ENCODE data around the gene DTWD2.

Gene DTWD2, protein sequence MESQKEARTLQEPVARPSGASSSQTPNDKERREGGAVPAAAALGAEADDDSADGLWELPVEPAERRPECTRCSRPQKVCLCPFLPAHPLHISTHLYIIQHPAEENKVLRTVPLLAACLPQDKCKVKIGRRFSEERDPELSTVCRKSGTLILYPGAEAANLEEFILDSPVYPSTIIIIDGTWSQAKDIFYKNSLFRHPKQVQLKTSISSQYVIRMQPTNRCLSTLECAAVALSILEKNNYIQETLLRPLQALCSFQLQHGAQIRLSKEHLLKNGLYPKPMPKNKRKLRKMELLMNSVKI

DNA sequence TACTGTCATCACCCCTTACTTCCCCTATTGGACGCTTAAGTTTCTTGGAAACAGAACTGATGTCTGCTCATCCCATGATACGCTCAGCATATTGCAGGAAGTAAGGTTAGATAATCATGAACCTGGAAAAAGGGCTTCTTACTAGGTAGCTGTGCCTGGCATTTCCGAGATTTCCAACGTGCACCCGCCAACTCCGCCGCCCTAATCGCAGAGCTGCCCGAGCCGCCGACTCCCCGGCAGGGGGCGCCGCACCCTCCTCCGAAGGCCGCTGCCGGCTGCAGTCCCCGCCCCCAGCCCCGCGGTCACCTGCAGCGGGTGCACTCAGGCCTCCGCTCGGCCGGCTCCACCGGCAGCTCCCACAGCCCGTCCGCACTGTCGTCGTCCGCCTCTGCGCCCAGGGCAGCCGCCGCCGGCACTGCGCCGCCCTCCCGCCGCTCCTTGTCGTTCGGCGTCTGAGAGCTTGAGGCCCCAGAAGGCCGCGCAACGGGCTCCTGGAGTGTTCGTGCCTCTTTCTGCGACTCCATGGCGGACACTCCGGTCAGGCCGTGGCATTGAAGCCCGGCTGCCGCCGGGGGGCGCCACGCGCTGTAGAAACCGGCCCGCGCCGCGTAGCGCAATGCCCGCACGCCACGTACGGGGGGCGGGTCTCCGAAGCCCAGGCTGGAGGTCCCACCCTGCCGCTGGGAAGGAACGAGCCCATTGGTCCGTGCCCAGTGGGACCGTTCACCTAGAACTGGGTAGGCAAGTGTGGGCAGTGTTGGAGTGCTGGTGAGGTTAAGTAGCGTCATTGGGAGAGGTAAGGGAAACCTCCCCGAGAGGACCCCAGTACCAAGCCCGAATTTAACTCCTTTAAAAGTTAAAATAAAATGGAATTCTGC, at the start of gene DTWD2:
TSS of gene DTWD2 (minus strand) at position 560 of the 878 bp plus-strand sequence. CDS start at position 524, 36 bp downstream.
- DNase-seq (ENCODE audit: low read depth, low spot score): peak; percentile 73

DNA sequence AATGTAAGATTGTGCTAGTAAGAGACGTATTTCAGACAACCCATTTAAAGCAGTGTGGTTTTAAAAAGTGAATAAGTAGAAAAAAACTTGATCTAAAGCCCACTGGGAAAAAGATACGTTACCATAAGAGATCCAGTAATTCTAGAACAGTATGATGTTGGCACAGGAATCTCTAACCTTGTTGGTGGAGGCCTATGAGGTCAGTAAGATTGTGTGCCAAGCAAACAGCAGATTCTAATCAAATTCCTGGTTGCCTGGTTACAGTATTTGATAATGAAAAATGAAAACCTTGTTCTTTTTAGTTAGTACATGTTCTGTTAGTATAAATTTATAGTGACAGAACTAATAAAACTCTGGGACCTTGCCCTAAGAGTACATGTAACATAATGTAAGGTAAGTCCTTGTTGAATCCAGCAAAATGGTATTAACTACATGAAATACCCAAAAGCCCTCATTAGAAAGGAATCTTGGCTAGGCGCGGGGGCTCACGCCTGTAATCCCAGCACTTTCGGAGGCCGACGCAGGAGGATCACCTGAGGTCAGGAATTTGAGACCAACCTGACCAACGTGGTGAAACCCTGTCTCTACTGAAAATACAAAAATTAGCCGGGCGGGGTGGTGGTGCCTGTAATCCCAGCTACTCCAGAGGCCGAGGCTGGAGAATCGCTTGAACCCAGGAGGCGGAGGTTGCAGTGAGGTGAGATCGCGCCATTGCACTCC, 49.3 kb upstream of the DTWD2 start:
- no peak for DNase-seq (ENCODE audit: low read depth, low spot score)

DNA sequence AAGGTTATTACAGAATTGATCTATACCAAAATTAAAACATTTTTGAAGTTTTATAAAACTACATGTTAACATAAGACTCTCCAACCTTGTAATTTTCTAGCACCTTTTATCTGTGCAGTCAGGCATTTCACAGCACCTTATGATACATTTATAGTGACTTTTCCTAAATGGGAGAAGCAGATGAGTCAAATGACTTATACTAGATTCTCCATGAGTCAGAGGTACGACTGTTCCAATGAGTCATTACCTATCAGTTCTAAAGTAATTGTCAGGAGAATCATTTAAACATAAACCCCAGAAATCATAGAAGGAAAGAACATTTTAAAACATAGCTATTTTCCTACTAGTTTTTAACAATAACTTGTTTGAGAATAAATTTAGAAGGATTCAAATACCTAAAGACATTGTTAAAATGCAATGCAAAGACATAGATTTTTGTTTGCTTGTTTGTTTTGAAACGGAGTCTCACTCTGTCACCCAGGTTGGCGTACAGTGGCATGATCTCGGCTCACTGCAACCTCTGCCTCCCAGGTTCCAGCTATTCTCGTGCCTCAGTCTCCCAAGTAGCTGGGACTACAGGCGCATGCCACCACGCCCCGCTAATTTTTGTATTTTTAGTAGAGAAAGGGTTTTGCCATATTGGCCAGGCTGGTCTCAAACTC, 47.9 kb upstream of the DTWD2 start:
- no peak for DNase-seq (ENCODE audit: low read depth, low spot score)

DNA sequence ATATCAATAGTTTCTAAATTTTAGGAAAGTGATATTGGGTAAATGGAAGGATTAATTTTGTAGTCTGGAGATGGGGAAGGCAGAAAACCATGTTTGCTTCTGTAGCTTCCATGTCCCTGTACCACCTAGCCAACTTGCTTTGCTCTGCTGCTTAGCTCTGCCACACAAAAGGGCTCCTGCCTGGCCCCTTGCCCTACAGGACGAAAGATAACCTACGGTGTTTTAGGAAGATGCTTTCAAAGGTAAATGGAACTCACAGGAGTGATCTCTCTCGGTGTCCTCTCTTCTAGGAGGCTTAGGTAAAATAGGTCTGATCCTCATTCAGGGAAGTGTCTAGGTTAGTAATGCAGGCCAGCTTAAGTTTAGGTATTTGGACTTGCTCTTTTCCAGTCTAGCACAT, 44.8 kb upstream of the DTWD2 start:
- no peak for DNase-seq (ENCODE audit: low read depth, low spot score)

DNA sequence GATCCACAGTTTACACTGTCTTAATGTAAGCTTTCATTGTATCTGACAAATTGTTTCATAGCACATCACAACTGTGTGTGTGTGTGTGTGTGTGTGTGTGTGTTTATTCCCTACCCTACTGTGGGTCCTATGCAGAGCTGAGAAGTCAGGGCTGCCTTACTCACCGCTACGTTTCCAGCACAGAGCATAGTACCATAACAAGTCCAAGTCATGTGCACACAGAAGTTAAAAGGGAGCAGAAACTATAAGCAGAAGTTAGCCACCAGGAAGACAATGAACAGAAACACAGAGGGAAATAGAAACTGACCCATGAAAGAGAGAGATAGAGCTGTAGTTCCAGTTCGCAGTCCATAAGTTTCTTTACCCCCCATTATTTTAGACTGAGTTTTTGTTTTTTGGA, 44.3 kb upstream of the DTWD2 start:
- DNase-seq (ENCODE audit: low read depth, low spot score): no peak

DNA sequence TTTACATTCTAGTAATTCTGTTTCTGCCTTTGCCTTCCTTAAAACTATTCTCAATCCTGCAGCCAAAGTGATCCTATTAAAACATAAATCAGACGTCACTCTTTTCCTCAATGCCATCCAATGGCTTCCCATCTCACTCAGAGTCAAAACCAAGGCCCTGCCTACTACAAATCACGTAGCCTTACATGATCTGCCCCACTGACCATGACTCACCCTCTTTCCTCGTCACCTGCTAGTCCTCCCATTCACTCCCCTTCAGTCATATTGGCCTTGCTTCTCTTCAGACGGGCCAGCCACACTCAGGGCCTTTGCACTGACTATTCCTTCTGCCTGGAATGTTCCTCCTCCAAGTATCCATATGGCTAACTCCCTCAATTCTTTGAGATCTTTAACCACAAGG, 43.6 kb upstream of the DTWD2 start:
- DNase-seq (ENCODE audit: low read depth, low spot score): no peak

DNA sequence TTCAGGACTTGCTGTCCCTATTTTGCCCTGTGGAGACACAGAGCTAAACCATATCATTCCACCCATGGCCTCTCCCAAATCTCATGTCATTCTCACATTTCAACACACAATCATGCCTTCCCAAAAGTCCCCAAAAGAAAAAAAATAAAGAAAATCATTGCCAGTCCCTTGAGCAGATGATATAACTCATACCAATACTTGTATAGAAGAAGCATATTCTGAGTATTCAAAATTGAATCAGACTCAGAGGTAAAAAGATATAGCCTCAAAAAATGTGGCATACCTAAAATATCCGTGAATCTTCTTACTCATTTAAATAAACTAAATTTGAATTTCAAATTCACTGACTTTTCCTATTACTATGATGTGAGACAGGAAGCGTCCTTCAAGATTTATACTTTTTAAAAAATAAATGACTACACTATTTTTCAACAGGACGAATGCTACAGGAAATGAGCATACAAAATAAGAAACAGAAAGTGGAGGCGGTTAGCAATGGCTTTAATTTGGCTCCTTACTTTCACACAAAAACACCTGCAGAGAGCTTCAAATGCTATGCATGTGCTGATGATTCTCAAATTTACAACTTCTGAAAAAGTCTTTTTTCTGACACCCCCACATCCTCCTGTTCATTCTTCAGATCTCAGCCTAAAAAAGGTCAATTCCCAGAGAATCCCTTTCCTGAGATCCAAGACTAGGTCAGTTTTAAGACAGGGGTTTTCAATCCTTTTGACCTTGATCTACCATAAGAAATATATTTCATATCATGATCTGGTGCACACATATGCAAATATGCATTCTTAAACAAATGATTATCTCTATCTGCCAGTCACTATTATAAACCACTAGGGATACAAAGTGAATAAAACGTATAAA, 42.9 kb upstream of the DTWD2 start:
- no peak for DNase-seq (ENCODE audit: low read depth, low spot score)

DNA sequence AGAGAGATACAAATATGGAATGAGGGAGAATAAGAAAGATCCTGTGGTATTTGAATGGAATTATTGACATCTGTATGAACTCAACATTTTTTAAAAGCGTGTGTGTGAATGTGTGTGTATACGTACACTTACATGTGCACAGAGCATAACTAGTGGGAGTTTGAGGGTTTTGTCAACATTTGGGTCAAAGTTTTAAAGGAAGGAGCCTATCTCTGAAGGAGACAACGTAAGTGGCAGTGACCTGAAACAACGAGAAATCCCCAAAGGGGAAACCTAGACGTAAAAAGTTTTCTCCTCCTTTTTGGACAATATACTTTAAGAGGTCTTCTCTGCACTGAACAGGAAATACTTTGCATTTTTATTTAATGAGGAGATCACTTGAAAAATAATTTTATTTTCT, 40.2 kb upstream of the DTWD2 start:
- DNase-seq (ENCODE audit: low read depth, low spot score): no peak

DNA sequence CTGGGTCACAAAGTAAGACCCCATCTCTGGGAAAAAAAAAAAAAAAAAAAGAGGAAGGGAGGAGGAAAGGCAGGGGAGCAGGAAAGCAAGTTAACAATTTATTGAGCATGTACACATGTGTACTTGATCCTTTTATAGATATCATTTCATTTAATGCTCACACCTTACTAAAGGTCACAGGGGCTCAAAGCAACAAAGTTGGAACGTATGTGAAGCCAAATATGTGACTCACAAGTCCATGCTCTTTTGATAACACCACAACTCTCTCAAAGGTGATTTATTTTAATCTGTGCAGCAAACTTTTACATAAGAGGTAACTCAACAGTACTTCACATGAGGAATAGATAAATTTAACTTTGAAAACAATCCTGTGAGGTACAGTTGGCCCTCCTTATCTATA, 34.4 kb upstream of the DTWD2 start:
- DNase-seq (ENCODE audit: low read depth, low spot score): no peak

DNA sequence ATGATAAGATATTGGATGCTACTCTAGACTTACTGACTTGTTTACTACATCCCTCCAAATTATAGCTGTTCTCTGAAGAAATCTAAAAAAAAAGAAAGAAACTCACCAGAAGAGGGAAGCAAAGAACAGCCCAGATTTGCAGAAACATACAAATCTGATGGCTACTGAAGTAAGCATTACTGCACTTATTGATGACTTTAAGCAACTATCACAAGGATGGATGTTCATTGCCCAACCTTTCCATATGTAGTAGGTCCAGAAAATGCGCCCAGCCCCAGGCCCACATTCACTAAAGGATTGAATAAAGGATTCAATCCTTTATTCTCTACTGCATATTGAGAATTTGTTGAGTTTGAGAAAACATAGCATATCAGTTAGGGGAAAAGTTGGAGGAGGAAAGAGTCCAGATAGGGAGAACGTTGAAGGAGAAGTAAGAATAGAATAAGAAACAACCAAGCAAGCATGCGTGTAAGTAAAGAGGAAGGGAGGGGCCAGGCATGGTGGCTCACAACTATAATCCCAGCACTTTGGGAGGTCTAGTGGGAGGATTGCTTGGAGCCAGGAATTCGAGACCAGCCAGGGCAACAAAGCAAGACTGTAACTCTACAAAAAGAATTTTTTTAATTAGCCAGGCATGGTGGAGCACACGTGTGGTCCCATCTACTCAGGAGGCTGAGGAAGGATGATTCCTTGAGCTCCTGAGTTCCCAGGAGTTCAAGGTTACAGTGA, 33.8 kb upstream of the DTWD2 start:
- no peak for DNase-seq (ENCODE audit: low read depth, low spot score)

DNA sequence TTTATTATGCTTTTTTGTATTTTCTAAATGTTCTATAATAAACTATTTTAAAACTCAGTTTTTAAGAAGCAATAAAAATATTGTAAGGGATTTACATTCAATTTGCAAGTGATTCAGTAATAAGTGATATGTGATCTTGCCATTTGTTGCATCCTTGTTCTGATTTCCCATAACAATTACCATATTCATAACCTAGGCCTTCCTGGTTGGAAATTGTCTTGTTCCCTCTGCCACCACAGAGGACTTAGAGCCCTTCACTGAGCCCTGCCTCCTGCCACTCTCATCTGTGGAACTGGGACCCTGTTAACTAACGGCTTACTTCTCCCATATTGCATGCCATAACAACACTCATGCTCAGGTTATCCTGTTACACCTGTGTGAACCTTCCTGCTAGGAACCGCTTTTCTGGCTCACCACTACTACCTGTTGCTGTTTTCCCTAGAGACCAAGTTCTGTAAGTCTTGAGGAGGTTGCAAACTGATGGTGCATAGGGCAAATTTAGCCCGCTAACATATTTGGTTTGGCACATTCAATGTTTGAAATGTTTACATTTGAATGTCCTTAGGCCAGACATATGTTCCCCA, 32.9 kb upstream of the DTWD2 start:
- DNase-seq (ENCODE audit: low read depth, low spot score): no peak

DNA sequence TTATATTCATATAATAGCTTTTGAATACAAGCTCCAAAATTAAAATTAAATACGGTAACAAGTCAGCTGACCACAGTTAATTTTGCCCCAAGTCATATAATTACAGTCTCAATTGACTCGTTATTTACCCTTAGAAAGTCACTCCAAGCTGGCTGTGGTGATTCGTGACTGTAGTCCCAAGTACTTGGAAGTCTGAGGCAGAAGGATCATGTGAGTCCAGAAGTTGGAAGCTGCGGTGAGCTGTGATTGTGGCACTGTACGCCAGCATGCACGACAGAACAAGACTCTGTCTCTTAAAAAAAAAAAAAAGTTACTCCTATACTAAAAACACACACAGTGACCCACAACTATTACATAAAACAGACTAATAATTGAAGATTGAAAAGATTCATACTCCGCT, 31.6 kb upstream of the DTWD2 start:
- no peak for DNase-seq (ENCODE audit: low read depth, low spot score)

DNA sequence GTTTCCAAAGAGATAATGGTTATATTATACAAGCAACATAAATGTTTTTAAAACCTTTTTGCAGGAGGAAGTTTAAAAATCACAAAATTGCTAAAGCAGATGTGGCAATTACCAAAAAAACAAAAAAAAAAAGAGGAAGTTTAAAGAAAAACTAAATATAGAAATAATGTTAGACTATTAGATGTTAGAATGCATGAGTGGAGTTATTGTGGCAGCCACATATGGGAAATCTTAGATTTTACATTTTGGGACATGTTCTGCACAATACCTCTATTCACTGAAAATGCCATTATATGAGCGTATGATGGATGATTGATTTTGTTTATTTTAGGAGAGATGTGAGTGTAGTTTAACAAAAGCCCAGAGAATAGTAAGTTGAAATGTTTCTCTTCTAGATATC, 31.2 kb upstream of the DTWD2 start:
- no peak for DNase-seq (ENCODE audit: low read depth, low spot score)

DNA sequence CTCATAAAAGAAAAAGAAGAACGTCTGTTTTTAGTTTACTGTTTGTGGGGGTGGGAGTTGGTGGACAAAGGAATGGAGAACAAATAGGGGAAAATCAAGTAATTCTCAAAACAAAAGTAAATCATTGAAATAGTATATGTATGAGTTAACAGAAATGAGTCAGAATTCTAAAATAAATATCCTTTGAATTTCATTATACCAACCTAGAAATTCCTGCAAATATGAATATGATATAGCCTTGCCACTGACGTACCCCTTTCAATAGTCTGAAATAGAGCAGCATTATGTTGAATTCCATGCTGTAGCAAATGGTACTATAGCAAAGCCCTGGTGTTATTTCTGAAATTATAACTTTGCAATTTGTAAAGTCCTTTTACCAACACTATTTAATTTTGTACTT, 29.6 kb upstream of the DTWD2 start:
- no peak for DNase-seq (ENCODE audit: low read depth, low spot score)

DNA sequence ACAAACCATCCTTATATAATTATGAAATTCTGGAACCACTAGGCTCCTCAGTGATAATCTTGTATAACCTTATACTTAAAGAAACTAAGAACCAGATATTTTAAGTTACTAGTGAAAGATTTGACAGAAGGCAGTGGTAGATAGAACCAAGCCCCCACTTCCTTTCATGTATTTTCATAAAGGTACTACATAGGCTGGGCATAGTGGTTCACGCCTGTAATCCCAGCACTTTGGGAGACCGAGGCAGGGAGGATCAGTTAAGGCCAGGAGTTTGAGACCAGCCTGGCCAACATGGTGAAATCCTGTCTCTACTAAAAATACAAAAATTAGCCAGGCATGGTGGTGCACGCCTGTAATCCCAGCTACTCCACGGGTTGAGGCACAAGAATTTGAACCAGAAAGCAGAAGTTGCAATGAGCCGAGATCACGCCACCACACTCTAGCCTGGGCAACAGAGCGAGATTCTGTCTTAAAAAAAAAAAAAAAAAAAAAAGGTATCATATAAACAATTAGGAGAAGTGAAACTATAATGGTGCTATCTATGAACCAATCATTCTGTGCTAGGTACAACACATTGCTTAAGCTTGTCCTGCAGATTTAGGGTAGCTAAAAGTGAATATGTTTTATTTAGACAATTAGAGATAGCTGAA, 27.9 kb upstream of the DTWD2 start:
- no peak for DNase-seq (ENCODE audit: low read depth, low spot score)

DNA sequence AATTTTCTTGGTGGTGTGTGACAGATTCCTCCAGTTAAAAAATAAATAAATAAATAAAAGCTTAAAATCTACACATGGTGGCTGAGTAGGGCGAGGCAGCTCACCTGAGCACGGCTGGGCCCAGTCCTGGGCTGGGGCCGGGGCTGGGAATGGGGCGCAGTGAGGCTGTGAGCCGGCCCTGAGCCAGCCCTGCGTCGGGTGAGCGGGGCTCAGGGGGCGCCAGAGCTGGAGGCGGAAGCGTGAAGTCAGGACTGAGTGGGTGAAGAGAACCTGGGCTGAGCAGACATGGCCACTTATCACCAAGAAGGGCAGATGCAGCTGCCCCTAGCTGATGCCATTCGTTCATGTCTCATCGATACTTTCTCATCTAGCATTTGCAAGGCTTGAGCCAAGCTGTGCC, 22.8 kb upstream of the DTWD2 start:
- DNase-seq (ENCODE audit: low read depth, low spot score): no peak

DNA sequence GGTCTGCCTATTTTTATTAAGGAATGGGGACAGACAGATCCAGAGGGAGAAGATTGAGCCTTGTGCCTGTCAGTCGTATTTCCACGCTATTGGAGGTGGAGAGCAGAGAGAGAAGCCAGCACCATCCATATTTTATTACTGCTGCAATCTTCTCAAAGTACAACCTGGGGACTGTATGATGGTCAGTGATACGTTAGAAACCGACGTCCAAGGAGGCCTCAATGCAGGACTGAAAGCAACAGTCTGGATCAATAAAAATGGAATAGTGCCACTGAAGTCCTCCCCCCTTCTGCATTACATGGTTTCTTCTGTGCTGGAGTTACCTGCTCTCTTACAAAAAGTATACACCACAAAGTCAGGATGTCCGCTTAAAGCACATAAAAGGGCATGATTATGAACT, 21.9 kb upstream of the DTWD2 start:
- DNase-seq (ENCODE audit: low read depth, low spot score): no peak

DNA sequence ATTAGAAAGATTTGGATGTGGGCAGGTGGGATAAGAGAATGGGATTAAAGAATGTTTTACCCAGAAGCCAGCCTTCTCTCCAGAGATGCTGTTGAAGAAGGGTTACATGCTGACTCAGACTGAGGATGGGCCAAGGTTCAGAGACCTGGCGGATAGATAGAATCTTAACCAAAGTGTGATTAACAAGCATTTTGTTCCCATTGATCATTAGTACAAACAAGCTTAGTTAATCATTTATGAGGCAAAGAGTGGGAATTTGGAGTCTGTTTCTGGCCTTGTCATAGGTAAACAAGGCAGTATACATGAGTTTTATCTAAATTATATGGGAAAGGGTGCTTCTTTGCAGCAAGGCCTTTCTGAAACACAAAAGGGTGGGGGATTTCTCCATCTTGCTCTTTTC, 20.8 kb upstream of the DTWD2 start:
- no peak for DNase-seq (ENCODE audit: low read depth, low spot score)

DNA sequence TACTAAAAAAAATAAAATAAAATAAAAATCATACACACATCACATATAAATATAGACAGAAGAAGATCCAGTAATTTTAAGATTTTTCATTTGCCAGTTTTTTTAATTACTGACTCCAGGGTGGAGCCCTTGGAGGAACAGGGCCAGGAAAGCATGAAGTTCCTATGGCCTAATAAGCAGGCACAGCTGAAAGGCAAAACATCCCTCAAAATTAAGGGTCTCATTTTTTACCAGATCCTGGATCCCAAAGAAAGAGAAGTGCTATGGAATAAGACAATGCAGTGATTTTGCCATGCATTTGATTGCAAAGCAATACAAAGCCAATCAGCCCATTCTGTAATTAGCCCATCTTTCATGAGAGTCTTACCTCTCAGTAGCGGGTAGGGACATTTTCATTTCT, 11.3 kb upstream of the DTWD2 start:
- no peak for DNase-seq (ENCODE audit: low read depth, low spot score)

All from activated CD4-positive, CD25-positive, alpha-beta regulatory T cell treated with anti-CD3 and anti-CD28 coated beads, Interleukin-2, amount 50 U/mL, for 16 hours (primary cell).